Caki2 (cell line): Measurements from ENCODE around the gene IGFBP2. TPM values are rescaled to one million over a fixed set of nuclear protein-coding genes. Genes with fewer than 3 reads are reported as not detected.

Experiments
- DNase-seq: peaks from one replicate; pipeline ENCODE4 v3.0.0-alpha.2; 2015; ENCODE audit warnings: low read depth
- in situ Hi-C: cut with HindIII; loops from 2 replicates; pipeline ENCODE4 v1.10.0; 2016; ENCODE audit warnings: low sequenced_read_pairs, low pct_unique_long_range_greater_than_20kb, mixed read lengths
- total RNA-seq: library from RNA; depleted of rRNA; stranded (reverse); fragments of >200 nt; shearing (Covaris generic); gene quantifications from 2 replicates; pipeline ENCODE4 v1.2.3, GENCODE V29; 2014; ENCODE audit warnings: low replicate concordance

The IGFBP2 gene
- total RNA-seq, 1 experiment from 2014 or later, result 110 TPM

DNA sequence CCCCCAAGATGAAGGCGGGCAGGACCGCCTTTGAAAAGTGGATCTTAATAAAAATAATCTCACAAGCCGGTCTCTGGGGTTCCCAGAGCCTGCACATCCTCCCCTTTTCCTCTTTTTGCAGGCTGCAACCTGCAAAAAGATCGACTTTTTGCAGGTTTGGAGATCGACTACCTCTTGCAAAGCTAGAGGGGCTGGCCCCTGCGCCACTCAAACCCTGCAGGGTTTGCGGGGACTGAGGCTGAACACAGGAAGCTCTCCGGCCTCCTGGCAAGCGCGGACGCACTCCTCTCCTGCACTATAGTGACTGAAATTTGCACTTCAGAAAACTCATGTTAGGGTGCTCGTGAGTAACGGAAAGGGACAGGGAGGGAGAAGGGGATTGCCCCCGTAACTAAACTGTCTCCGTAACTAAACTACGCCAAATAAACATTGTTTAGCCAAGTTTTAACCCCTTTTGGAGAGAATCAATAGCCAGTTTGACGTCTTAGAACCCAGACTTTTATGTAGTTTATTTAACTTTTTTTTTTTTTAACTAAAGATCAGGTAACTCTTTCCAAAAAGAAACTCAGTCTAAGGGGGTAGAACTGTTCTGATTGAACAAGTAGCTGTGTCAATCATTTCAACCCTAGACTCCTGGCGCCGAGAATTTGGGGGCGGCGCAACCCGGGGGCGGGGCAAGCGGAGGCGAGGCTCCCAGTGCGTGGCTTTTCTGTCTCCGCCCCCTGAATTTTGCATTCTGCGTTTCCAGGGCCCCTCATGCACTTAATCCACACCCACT is 59.6 kb downstream of the IGFBP2 start:
- in situ Hi-C loops, result no loop called here

DNA sequence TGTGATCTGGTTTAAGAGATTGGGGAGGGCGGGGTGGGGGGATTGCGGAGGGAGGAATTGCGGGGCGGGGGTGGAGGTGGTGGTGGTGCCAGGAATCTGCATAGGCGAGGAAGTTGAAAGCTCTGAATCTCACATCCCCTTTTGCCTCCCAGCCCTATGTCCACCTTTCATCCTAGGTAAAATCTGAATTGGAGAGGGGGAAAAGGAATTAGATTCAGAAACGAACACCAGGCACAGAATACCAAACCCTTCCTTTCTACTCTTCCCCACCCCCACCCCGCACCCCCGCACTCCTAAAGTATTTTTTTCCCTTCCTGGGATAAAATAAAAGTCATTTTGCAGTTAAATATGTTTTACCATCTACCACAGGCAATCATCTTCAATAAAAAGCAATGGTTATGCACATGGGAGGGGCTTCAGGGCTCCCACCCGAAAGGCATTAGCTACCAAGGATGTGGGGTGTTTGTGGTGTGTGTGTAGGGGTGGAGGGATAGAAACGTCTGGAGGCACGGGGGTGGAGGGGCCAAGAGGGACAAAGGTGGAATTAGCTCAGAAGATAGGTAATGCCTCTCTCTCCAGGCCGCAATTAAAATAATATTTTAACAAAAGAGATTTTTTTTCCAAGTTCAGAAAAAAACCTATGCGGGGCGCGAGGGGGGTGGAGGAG is 60.3 kb downstream of the IGFBP2 start:
- DNase-seq, result no peak
- in situ Hi-C loops, result no loop called here

More for the DNA sequence above, 59.6 kb downstream of the IGFBP2 start:
- peak; percentile 65 for DNase-seq

DNA sequence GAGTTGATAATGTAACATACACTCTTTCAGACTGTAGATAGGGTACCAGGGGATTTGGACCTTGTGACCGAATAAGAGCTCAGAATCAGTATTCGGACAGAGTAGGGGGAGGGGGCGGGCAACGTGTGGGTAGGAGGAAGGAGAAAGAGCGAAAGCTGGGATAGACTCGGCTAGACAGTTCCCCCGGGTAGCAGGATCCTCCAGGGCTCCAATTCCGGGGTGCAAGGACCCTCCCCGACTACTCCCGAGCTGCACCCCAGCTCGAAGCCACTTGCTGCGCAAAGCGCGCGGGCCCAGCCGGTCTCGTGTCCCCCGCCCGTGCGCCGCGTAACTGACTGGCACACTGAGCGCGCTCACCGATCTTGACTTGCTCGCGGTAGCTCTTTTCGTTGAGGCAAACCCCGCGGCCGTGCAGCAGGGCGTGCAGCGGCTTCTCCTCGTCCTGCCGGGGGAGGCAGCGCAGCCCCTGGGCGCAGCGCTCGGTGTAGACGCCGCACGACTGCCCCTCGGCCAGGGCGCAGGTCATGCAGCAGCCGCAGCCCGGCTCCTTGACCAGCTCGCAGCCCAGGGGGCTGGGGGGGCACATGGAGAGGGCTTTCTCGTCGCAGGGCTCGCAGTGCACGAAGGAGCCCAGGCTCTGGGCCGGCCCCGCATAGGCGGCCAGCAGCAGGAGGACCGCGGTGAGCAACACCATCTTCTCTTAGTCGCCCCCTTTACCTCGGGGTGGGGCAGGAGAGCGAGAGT is 61.0 kb downstream of the IGFBP2 start:
- DNase-seq, result no peak
- in situ Hi-C loops, result no loop called here

DNA sequence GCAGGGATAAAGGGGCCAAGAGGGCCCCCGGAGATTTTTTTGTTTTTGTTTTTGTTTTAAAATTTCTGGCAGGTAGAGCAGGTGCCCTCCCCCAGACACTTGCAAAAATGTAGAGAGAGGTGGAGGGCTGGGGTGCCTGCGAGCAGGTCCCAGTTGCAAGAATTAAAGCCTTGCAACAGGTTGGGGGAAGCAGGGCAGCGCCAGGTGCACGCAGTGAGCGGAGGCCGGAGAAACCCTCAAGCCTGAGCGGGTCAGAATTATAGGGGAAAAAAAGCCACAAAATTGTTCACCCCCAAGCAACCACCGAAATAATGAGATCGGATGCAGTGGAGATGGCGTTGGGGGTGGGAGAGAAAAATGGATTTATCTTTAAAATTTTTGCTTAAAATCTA is 61.6 kb downstream of the IGFBP2 start:
- in situ Hi-C loops, result no loop called here
- no peak for DNase-seq

DNA sequence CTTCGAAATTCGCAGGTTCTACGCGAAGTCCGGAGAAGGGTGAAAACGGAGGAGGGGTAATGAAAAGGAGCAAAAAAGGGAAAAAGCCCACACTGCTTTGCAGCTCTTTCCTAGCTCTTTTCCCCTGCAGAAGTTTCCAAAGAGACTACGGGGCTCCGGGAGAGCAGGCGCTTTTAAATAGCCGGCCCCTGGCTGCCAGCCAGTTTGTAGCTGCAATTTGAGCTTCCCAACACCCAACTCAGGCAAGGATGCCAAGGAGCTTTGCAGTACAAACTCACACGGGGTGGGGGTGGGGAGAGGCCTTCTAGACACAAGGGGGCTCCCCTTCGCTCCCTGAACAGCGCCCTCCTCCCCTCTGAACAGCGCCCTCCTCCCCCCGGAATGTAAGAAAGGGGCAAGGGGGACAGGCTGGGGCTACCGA is 62.2 kb downstream of the IGFBP2 start, which contains the start of gene IGFBP5:
TSS of gene IGFBP5 (minus strand) at position 149 of the 421 bp plus-strand sequence. CDS start 774 bp downstream, outside the sequence.
- in situ Hi-C loops, result no loop called here
- DNase-seq, result no peak

DNA sequence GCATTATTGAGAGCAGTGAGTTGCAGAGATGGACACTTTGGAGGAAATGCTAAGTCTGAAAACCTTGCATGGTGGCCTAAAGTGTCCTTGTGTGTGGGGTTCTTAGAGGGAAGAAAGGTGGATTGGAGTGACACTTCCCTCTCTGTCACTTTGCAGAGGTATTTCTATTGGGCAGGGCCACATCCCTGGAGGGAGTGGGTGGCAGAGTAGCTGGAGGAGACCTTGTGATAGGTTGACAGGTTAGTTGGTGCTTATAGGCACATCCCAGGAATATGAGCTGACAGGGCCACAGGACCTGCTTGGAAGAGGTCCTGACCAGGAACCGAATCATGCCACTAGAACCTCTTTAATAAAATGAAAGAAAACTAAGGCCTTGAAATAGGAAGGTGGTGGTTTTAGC is 63.1 kb downstream of the IGFBP2 start:
- no peak for DNase-seq
- in situ Hi-C loops, result no loop called here

DNA sequence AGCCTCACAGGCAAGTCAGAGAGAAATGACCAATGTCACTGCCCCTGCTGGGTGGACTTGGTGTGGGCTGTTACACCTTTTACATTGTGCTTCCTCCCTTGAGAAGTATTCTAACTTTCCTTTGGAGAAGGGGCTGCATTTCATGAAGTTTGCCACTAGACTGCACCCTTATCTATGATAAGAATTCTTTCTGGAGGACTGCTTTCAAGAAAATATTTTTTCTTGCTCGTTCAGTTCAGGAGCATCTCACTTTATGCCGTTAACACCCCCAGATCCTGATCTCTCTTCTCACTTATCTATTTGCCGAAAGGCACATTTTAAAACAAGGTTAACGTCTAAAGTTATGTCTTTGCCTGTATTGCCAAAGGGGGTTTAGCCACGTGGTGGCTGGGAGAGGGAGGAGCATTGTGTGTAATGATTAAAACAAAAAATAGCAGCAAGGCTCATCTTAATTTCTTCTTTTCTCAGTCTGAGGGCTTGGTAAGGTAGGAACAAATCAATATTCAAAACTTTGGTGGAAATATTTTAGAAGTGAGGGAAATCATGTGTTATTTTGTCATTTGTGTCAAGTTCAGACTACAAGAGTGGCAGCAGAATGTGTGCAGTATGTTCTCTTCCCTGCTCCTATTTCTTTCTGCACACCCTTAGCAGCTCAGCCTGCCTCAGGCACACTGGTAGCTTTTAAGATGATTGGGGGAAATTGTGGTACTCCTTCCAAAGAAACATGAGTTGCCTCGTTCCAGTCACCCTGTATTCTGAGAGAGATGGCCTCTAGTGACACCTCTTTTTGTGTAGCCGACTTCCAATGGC is 63.7 kb downstream of the IGFBP2 start:
- DNase-seq, result peak; percentile 63
- in situ Hi-C loops, result no loop called here

DNA sequence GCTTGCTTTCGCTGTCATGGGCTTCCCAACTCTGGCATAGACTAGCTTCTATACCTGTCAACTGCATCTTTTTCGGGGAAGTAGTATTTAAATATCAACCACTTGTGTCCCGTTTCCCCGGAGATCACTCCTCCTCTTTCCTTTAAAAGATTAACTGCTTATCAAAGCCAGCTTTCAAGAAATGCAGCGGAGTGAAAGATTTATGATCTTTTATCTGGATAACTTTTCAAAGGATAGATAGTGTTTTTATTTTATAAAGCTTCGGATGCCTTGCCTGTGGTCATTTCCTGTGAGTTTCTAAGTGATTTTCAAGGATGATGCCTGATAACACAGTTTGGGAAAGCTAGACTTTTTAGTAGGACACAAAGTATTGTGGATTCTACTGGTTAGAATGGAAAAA is 65.1 kb downstream of the IGFBP2 start:
- in situ Hi-C loops, result no loop called here
- no peak for DNase-seq

DNA sequence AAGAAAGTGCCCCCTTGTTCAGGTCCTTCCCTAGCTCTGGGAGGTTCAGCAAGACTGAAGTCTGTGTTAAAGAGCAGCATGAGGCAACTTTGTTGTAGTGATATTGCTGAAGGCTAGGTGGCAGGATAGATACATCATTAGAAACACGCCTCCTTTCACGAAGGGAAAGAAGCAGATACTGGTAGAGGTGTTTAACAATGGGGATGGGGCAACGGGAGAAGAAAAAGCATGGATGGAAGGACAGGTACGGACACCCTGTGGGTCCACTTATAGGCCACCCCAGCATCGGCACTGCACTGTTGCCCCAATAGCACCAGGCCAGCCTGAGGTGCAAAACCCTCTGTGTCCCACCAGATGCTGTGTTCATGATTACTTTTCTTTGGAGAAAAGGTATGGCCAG is 65.7 kb downstream of the IGFBP2 start:
- DNase-seq, result peak; percentile 51
- in situ Hi-C loops, result no loop called here

DNA sequence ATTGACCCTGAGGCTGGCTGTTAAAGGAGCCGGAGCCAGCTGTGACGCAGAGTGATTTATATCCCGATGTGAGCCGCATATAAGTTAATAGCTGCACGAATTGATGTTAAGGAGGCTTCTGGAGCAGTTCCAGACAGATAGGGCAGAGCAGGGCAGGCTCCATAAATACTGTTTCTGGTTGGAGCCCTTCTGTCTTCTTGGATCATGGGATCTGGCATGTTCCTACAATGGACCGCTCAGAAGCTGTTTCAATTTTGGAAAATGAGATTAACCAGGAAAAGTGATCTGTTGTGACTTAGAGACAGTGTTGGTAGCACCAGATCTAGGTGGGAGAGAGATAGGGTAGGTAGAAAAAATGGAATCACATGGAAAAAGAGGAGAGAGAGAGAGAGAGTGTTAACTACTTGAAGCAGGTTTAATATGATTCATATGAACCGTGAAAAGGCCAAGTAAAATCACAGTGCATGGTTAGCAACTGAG is 66.9 kb downstream of the IGFBP2 start:
- in situ Hi-C loops, result no loop called here
- no peak for DNase-seq

DNA sequence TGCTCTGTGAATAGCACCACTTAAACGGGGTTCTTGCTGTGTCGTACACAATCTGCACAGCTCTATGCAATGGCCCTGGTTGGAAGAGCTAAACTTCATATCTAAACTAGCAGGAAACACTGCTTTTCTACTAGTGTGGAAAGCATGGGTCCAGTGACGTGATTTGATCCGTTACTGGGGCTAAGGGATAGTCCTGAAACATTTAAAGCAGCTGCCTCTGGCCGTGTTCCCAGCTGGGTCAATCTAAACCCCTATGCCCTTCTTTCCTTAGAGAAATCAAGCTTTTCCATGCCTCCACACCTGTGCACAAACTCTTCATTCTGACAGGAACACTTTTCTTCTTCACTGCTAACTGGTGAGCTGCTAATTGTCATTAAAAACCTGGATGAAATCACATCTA is 67.6 kb downstream of the IGFBP2 start:
- in situ Hi-C loops, result no loop called here
- no peak for DNase-seq

DNA sequence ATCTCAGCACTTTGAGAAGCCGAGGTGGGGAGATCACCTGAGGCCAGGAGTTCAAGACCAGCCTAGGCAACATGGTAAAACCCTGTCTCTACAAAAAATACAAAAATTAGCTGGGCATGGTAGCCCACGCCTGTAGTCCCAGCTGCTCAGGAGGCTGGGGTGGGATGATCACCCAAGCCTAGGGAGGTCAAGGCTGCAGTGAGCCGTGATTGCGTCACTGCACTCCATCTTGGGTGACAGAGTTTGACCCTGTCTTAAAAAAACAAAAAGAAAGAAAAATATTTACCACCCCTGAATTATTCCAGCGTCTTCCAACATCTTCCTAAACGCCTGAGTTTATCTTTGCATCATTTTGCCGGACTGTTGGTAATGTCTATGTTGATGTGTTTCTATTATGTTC is 68.3 kb downstream of the IGFBP2 start:
- DNase-seq, result no peak
- in situ Hi-C loops, result no loop called here

DNA sequence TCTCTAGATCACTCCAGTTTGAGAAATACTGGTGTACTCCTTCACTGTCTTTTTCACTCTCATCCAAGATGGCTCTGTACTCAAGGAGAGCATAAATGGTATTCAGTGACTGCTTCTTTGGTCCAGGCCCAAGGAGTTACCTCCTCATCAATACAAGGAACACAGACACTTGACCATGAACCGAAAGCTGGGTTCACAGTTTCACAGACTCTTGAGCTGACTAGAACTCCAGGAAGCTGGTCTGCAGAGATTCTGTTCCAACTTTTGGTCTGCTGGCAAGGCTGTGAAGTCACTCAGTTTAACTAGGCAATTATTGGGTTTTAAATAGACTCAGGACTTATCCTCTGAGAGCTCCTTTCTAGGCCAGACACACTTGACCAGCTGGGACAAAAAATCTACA is 69.5 kb downstream of the IGFBP2 start:
- in situ Hi-C loops, result no loop called here
- no peak for DNase-seq

DNA sequence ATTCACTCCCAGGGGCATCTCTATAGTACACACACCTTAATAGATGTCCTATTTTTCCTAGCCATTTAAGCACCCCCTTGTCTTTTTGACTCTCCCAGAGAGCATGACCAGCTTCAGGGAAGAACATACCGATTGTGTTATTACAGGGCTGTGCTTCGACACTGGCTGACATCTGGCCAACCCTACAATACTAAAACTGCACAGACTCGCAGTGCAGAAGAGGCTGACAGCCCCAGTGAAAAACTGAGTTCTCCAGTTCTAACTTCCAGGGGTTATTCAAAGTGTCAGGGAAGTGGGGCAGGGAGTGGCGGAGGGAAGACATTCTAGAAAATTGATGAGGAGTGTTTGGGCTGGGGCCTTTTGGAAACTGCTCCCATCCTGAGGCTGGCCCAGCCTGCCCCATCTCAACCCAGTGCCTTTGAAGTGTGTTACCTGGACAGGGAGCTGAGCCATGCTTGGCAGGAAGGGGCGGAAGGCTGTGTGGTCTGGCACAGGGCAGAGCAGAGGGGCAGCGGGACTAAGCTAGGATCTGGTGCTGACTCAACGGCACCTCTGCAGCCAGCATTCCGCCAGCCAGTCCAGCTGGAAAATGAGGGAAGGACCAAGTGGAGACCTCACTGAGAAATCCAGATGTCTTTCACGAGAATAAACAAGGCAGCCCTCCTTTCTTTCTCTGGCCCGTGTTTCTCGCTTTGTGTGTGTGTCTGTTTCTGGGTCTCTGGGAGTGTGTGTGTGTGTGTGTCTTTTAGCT is 77.5 kb downstream of the IGFBP2 start:
- DNase-seq, result no peak
- in situ Hi-C loops, result no loop called here

DNA sequence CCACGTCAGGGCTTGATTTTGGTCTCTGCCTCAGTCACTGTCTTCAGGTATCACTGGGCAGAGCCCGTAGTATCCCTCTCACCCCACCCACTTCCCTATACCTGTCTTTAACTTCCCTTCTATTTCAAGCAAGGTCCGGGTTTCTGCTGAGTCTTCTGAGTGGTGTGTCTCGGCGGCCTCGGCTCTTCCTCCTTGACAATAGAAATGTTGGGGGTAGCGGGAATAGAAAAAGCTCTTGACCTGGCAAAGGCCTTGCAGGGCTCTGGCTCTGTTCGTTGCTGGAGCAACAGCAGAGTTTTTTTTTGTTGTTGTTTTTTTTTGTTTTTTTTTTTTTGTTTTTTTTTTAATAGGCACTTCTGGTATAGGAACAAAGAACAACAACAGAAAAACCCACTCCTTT is 78.1 kb downstream of the IGFBP2 start:
- in situ Hi-C loops, result no loop called here
- DNase-seq, result no peak

DNA sequence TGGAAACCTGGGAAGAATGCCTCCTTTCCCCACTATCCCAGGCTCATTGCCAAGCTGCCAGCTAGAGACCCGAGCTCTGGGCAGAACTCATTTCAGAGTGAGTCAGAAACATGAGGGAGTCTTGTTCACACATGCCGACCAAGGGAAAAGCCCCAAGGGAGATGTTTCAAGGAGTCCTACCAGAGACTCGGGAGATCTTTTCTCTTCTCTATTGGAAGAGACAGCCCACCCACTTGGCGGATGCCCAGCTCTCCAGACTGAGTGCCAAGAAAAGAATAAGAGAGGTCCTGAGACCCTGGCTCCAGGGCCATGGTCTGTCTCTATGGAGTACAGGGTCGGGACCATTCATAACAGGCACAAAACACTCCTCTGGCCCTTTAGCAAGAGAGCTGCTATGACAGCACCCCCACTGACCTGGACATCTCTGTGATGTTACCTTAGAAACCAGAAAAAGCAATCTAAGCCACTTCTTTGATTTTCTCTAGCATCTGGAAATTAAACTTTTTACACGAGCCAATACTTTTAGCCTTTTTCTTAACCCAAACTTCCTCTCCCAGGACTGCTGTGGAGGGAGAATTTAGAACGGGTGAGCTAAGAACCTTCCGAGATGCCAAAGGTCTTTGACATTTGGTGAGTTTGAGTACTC is 80.6 kb downstream of the IGFBP2 start:
- in situ Hi-C loops, result no loop called here
- DNase-seq, result no peak
